Caco-2 (cell line): Measurements from ENCODE around the gene RUFY2. TPM values are rescaled to one million over a fixed set of nuclear protein-coding genes. Genes with fewer than 3 reads are reported as not detected.

ENCODE experiments used
- BruUV-seq: library from RNA; stranded (reverse); fragments of 400-500 nt; replicated peaks from 2 replicates; lab custom pipeline; 2021; lab: Mats Ljungman, UMichigan
- CTCF ChIA-PET: fragments of 300-600 bp; sonication (Branson Sonifier 250); formaldehyde crosslinking; loops from one replicate; lab custom pipeline; 2022; ENCODE audit warnings: antibody characterized with exemption; lab: Charles Lee
- POLR2A ChIA-PET: fragments of 300-600 bp; sonication (Branson Sonifier 250); formaldehyde crosslinking; loops from one replicate; lab custom pipeline; 2022; ENCODE audit warnings: antibody characterized with exemption; lab: Charles Lee
- DNase-seq, 2 experiments: peaks; one replicate each; pipeline versions ENCODE4 v3.0.0 to v3.0.0-alpha.2; 2020 to 2022
- H3K27me3 ChIP-seq: replicated peaks from 2 replicates; pipeline ENCODE4 v1.6.0; 2011; ENCODE audit warnings: low read length; ENCODE audit not compliant: control insufficient read depth, insufficient read depth
- H3K36me3 ChIP-seq: 2 replicates; pipeline ENCODE4 v1.5.1; 2011; ENCODE audit warnings: low read length; ENCODE audit not compliant: control insufficient read depth, insufficient read depth
- H3K4me1 ChIP-seq: fragments of 250-450 bp; sonication (Bioruptor Pico); 2 replicates; pipeline ENCODE4 v1.5.1; 2020; ENCODE audit warnings: mild to moderate bottlenecking
- H3K4me3 ChIP-seq: 2 replicates; pipeline ENCODE4 v1.5.1; 2011; ENCODE audit warnings: low read depth, mild to moderate bottlenecking, control low read depth, low read length
- H3K9me3 ChIP-seq: fragments of 250-450 bp; sonication (Bioruptor Pico); 2 replicates; pipeline ENCODE4 v1.5.1; 2020; ENCODE audit warnings: mild to moderate bottlenecking, moderate library complexity
- H3K27ac Mint-ChIP-seq: one replicate; pipeline ENCODE4 v1.8.0; 2022; ENCODE audit warnings: mixed read lengths; ENCODE audit not compliant: unreplicated experiment
- H3K27me3 Mint-ChIP-seq: one replicate; pipeline ENCODE4 v1.8.0; 2022; ENCODE audit warnings: mixed read lengths; ENCODE audit not compliant: insufficient read depth, unreplicated experiment
- H3K36me3 Mint-ChIP-seq: one replicate; pipeline ENCODE4 v1.8.0; 2022; ENCODE audit warnings: mild to moderate bottlenecking, mixed read lengths; ENCODE audit not compliant: insufficient read depth, unreplicated experiment
- H3K4me1 Mint-ChIP-seq: one replicate; pipeline ENCODE4 v1.8.0; 2022; ENCODE audit warnings: low read depth, mixed read lengths; ENCODE audit not compliant: unreplicated experiment
- H3K4me3 Mint-ChIP-seq: one replicate; pipeline ENCODE4 v1.8.0; 2022; ENCODE audit warnings: mild to moderate bottlenecking, moderate library complexity, mixed read lengths; ENCODE audit not compliant: unreplicated experiment
- H3K9me3 Mint-ChIP-seq: one replicate; pipeline ENCODE4 v1.8.0; 2022; ENCODE audit warnings: mixed read lengths; ENCODE audit not compliant: unreplicated experiment
- CTCF ChIP-seq, 2 experiments: fragments of 200-600 bp in 1 of 2; IDR thresholded peaks; 1 replicate in 1 of 2; 2 replicates in 1 of 2; pipeline versions ENCODE4 v1.5.1 to v1.8.0; 2011 to 2022; ENCODE audit warnings: antibody characterized with exemption in 1 of 2, control low read depth in 1 of 2, inconsistent platforms in 1 of 2, low read depth in 1 of 2, low read length in 1 of 2, mild to moderate bottlenecking in 1 of 2, moderate library complexity in 1 of 2; ENCODE audit not compliant: insufficient read depth in 1 of 2, severe bottlenecking in 1 of 2, unreplicated experiment in 1 of 2
- intact Hi-C: fragments of 100-400 bp; cut with micrococcal nuclease; formaldehyde crosslinking; loops from one replicate; pipeline ENCODE4 v1.10.0; 2022; ENCODE audit not compliant: unreplicated experiment
- total RNA-seq: library from RNA; stranded (reverse); gene quantifications from 2 replicates; pipeline ENCODE4 v1.2.3, GENCODE V29; 2022

Gene RUFY2
- total RNA-seq, 1 experiment from 2014 or later = 44.0 TPM

GRCh38 chr10:68434657-68435056 lies 27.6 kb upstream of the RUFY2 start:
- no TSS peak for BruUV-seq
- no peaks in the 10 kb centered on the region for H3K4me1 Mint-ChIP-seq
- no peak overlapping the region for H3K4me3 ChIP-seq
- no peak for TF ChIP-seq CTCF (IDR thresholded peaks at IDR 0.05; ENCODE audit: insufficient read depth in 1 of 2, low read depth in 1 of 2, low read length in 1 of 2, severe bottlenecking in 1 of 2, unreplicated experiment in 1 of 2)
- peaks cover 3% of the 10 kb centered on the region; the same call in 1 of the 2 replicates for H3K36me3 ChIP-seq
- CTCF ChIA-PET = no interaction called here
- no peaks in the 10 kb centered on the region for H3K9me3 ChIP-seq
- H3K4me1 ChIP-seq = no peaks in the 10 kb centered on the region
- no peaks in the 10 kb centered on the region for H3K27me3 ChIP-seq
- no peak for DNase-seq
- intact Hi-C loops = no loop called here
- POLR2A ChIA-PET = no interaction called here
- no peaks in the 10 kb centered on the region for H3K27me3 Mint-ChIP-seq
- no peaks in the 10 kb centered on the region for H3K9me3 Mint-ChIP-seq
- H3K36me3 Mint-ChIP-seq = peaks cover 79% of the 10 kb centered on the region
- no peak overlapping the region for H3K4me3 Mint-ChIP-seq
- H3K27ac Mint-ChIP-seq = no peak overlapping the region

- Mint-ChIP-seq H3K9me3 (no peaks in the 10 kb centered on the region), H3K27me3 (no peaks in the 10 kb centered on the region), H3K4me1 (no peaks in the 10 kb centered on the region), H3K36me3 (peaks cover 84% of the 10 kb centered on the region), H3K4me3 (no peak overlapping the region), H3K27ac (no peak overlapping the region)
- Histone ChIP-seq H3K9me3 (no peaks in the 10 kb centered on the region), H3K4me3 (no peak overlapping the region), H3K4me1 (no peaks in the 10 kb centered on the region), H3K27me3 (no peaks in the 10 kb centered on the region), H3K36me3 (peaks cover 3% of the 10 kb centered on the region; the same call in 1 of the 2 replicates)
- no peak for DNase-seq
- ChIA-PET POLR2A (no interaction called here), CTCF (interaction anchor here (0.6 kb wide), 1 partner anchor 286 kb away, joined by 4 read pairs; no protein-coding TSS in a partner anchor)
- no TSS peak for BruUV-seq
- TF ChIP-seq CTCF (IDR thresholded peaks at IDR 0.05; ENCODE audit: insufficient read depth in 1 of 2, low read depth in 1 of 2, low read length in 1 of 2, severe bottlenecking in 1 of 2, unreplicated experiment in 1 of 2) = no peak
- intact Hi-C loops = no loop called here
These were observed 21.5 kb upstream of the RUFY2 start for GRCh38 chr10:68428396-68429104.

GRCh38 chr10:68424454-68425014 lies 17.5 kb upstream of the RUFY2 start:
- ChIA-PET CTCF (no interaction called here), POLR2A (no interaction called here)
- Histone ChIP-seq H3K9me3 (no peaks in the 10 kb centered on the region), H3K4me3 (no peak overlapping the region), H3K27me3 (no peaks in the 10 kb centered on the region), H3K4me1 (no peaks in the 10 kb centered on the region), H3K36me3 (peaks cover 4% of the 10 kb centered on the region; the same call in 1 of the 2 replicates)
- Mint-ChIP-seq H3K4me1 (no peaks in the 10 kb centered on the region), H3K27me3 (no peaks in the 10 kb centered on the region), H3K36me3 (peaks cover 89% of the 10 kb centered on the region), H3K4me3 (no peak overlapping the region), H3K27ac (no peak overlapping the region), H3K9me3 (no peaks in the 10 kb centered on the region)
- no TSS peak for BruUV-seq
- no peak for DNase-seq
- intact Hi-C loops = no loop called here
- no peak for TF ChIP-seq CTCF (IDR thresholded peaks at IDR 0.05; ENCODE audit: insufficient read depth in 1 of 2, low read depth in 1 of 2, low read length in 1 of 2, severe bottlenecking in 1 of 2, unreplicated experiment in 1 of 2)
